Gastrocnemius medialis (tissue), 4 donors: ENCODE measurements around the gene ZFP91. TPM values are rescaled to one million over a fixed set of nuclear protein-coding genes. Genes with fewer than 3 reads are reported as not detected.

ENCODE experiments used
- ATAC-seq, 2 donors: fragments of 150-250 bp; one replicate each; pipeline ENCODE4 v1.9.1; 2016
- DNase-seq, 2 donors: peaks; one replicate each; pipeline ENCODE4 v3.0.0-alpha.2; 2019
- H3K27ac ChIP-seq, 4 donors: fragments of 200-600 bp; sonication (generic); 1 replicate in 1 of 4; 2 replicates in 3 of 4; pipeline ENCODE4 v1.5.1; 2016 to 2018; ENCODE audit warnings: mild to moderate bottlenecking in 2 of 4, moderate library complexity in 1 of 4
- H3K27me3 ChIP-seq, 3 donors: fragments of 200-600 bp; sonication (generic) in 2 of 3; 1 replicate in 1 of 3; 2 replicates in 2 of 3; pipeline versions ENCODE4 v1.5.1 to v1.6.0; 2016 to 2019; ENCODE audit warnings: mild to moderate bottlenecking in 1 of 3, moderate library complexity in 1 of 3
- H3K36me3 ChIP-seq, 2 donors: fragments of 200-600 bp; sonication (generic) in 1 of 2; one replicate each; pipeline ENCODE4 v1.5.1; 2017 to 2018
- H3K4me1 ChIP-seq, 2 donors: fragments of 200-600 bp; sonication (generic) in 1 of 2; one replicate each; pipeline ENCODE4 v1.5.1; 2016 to 2017; ENCODE audit warnings: mild to moderate bottlenecking in 2 of 2
- H3K4me3 ChIP-seq, 4 donors: fragments of 200-600 bp; sonication (generic) in 3 of 4; 1 replicate in 1 of 4; 2 replicates in 3 of 4; pipeline ENCODE4 v1.5.1; 2016 to 2019; ENCODE audit warnings: mild to moderate bottlenecking in 2 of 4
- H3K9me3 ChIP-seq, 3 donors: fragments of 200-600 bp; sonication (generic) in 2 of 3; 1 replicate in 1 of 3; 2 replicates in 2 of 3; pipeline ENCODE4 v1.5.1; 2016 to 2019
- CTCF ChIP-seq, 5 experiments: fragments of 450-650 bp in 3 of 5; fragments of 200-600 bp in 2 of 5; sonication (generic) in 2 of 5; IDR thresholded peaks in 4 of 5; conservative IDR thresholded peaks in 1 of 5; 1 replicate in 4 of 5; 2 replicates in 1 of 5; pipeline ENCODE4 v1.5.1; 2016 to 2019; ENCODE audit warnings: antibody characterized with exemption in 5 of 5, mild to moderate bottlenecking in 3 of 5, moderate library complexity in 3 of 5
- POLR2A ChIP-seq, 2 donors: fragments of 450-650 bp; IDR thresholded peaks; one replicate each; pipeline ENCODE4 v1.6.1; 2017; ENCODE audit warnings: antibody characterized with exemption in 2 of 2, mild to moderate bottlenecking in 2 of 2, moderate library complexity in 2 of 2
- in situ Hi-C, 4 donors: fragments of 200-750 bp; cut with MboI; loops; one replicate each; pipeline versions ENCODE4 v1.15.0 to v1.8.0; 2017; ENCODE audit warnings: low sequenced_read_pairs in 4 of 4
- intact Hi-C: fragments of 100-400 bp; cut with DNase I; formaldehyde crosslinking; loops from one replicate; pipeline ENCODE4 v1.15.1; 2023; ENCODE audit warnings: low total_unique reads
- total RNA-seq, 4 donors: library from RNA; depleted of rRNA; stranded (reverse); fragments of >200 nt; gene quantifications; one replicate each; pipeline versions ENCODE4 v1.1.0 to v1.2.3, GENCODE V29; 2016

ZFP91 gene
- total RNA-seq = 10 to 100 TPM; 59.0 to 94.7 (median 90.6) TPM

DNA sequence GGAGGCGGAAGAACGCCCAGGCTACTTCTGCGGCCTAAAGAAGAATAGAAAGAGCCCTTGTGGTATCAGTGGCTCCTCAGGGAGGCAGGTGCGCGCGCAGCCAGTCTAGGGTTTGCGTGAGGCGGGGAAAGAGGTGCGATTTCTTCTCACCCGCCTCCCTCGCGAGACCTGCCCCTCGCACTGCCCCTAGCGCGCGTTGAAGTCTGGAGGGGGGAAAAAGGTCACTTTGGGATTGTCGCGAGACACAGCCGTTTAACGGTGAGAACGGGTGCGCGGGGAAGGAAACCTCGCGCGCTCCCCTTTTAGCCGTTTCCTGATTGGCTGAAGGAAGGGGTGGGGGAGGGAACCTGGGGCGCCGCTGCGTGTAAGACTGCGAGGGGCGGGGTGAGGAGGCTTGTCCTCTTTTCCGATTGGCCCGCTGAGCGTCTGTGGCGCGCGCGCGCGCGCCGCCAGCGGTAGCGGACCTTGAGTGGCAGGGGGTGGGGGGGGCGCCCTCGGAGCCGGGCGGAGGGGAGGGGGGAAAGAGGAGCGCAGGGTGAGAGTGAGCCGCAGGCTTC, at the start of gene ZFP91:
ZFP91 (plus strand) TSS at position 429 of the 557 bp plus-strand sequence. CDS start 219 bp downstream, outside the sequence.
- ATAC-seq = peak; percentile 64 to 73
- intact Hi-C loops (loop anchor here (2.0 to 10.0 kb wide), 8 partner anchors 38 to 1254 kb away; partner anchors contain the start of genes FAM111A, MED19, OSBP and PATL1), in situ Hi-C loops (loop anchor here in 3 of 4 donors (5.0 to 25.0 kb wide), 5 partner anchors 46 to 916 kb away; partner anchors contain the start of genes CLP1 (in 1 of the 3), CNTF (in 1 of the 3), MED19 (in 1 of the 3) and TMX2 (in 1 of the 3))
- peak; percentile 99 for DNase-seq
- Histone ChIP-seq H3K9me3 (no peaks in the 10 kb centered on the region), H3K4me3 (peak within 1 kb of the TSS; percentile 91 to 95 (median 94)), H3K27ac (peak within 1 kb of the TSS; percentile 98 to 100 (median 100)), H3K27me3 (no peaks in the 10 kb centered on the region), H3K4me1 (peaks cover 72 to 73% of the 10 kb centered on the region in 2 donors), H3K36me3 (no peaks in the 10 kb centered on the region)
- TF ChIP-seq CTCF (IDR thresholded peaks at IDR 0.05 in 4 of 5, conservative IDR thresholded peaks at IDR 0.05 in 1 of 5) (peak in 1 of 5 experiments; percentile 8), POLR2A (IDR thresholded peaks at IDR 0.05) (peak; percentile 86 to 88)

- in situ Hi-C loops = no loop called here
- TF ChIP-seq POLR2A (IDR thresholded peaks at IDR 0.05) (no peak), CTCF (IDR thresholded peaks at IDR 0.05 in 4 of 5, conservative IDR thresholded peaks at IDR 0.05 in 1 of 5) (no peak)
- Histone ChIP-seq H3K27ac (no peak overlapping the region), H3K27me3 (no peaks in the 10 kb centered on the region), H3K4me3 (no peak overlapping the region), H3K36me3 (peaks cover 0 to 15% of the 10 kb centered on the region in 2 donors), H3K9me3 (no peaks in the 10 kb centered on the region), H3K4me1 (no peaks in the 10 kb centered on the region)
- ATAC-seq (no peak), DNase-seq (no peak)
- intact Hi-C loops = no loop called here
These were observed 48.6 kb upstream of the ZFP91 start for GRCh38 chr11:58530236-58530635.

- intact Hi-C loops = no loop called here
- Histone ChIP-seq H3K27ac (no peak overlapping the region), H3K4me3 (no peak overlapping the region), H3K27me3 (no peaks in the 10 kb centered on the region), H3K4me1 (no peaks in the 10 kb centered on the region), H3K9me3 (no peaks in the 10 kb centered on the region), H3K36me3 (peaks cover 0 to 11% of the 10 kb centered on the region in 2 donors)
- no peak for DNase-seq
- in situ Hi-C loops = no loop called here
- TF ChIP-seq CTCF (IDR thresholded peaks at IDR 0.05 in 4 of 5, conservative IDR thresholded peaks at IDR 0.05 in 1 of 5) = no peak
- no peak for TF ChIP-seq POLR2A (IDR thresholded peaks at IDR 0.05)
- no peak for ATAC-seq
These were observed 47.0 kb upstream of the ZFP91 start for GRCh38 chr11:58531865-58532341.

- DNase-seq (no peak), ATAC-seq (no peak)
- in situ Hi-C loops (no loop called here), intact Hi-C loops (no loop called here)
- Histone ChIP-seq H3K4me1 (no peaks in the 10 kb centered on the region), H3K27me3 (no peaks in the 10 kb centered on the region), H3K4me3 (no peak overlapping the region), H3K9me3 (no peaks in the 10 kb centered on the region), H3K27ac (no peak overlapping the region), H3K36me3 (peaks cover 6 to 67% of the 10 kb centered on the region in 2 donors)
- TF ChIP-seq POLR2A (IDR thresholded peaks at IDR 0.05) (no peak), CTCF (IDR thresholded peaks at IDR 0.05 in 4 of 5, conservative IDR thresholded peaks at IDR 0.05 in 1 of 5) (no peak)
These were observed 32.0 kb upstream of the ZFP91 start for GRCh38 chr11:58546841-58547240.
